HPDE6-E6E7 (cell line): Measurements from ENCODE around the gene SPHK1.

Experiments
- DNase-seq: peaks from one replicate; pipeline ENCODE4 v3.0.0; 2011; ENCODE audit warnings: missing footprints; ENCODE audit errors: extremely low spot score

SPHK1 gene

DNA sequence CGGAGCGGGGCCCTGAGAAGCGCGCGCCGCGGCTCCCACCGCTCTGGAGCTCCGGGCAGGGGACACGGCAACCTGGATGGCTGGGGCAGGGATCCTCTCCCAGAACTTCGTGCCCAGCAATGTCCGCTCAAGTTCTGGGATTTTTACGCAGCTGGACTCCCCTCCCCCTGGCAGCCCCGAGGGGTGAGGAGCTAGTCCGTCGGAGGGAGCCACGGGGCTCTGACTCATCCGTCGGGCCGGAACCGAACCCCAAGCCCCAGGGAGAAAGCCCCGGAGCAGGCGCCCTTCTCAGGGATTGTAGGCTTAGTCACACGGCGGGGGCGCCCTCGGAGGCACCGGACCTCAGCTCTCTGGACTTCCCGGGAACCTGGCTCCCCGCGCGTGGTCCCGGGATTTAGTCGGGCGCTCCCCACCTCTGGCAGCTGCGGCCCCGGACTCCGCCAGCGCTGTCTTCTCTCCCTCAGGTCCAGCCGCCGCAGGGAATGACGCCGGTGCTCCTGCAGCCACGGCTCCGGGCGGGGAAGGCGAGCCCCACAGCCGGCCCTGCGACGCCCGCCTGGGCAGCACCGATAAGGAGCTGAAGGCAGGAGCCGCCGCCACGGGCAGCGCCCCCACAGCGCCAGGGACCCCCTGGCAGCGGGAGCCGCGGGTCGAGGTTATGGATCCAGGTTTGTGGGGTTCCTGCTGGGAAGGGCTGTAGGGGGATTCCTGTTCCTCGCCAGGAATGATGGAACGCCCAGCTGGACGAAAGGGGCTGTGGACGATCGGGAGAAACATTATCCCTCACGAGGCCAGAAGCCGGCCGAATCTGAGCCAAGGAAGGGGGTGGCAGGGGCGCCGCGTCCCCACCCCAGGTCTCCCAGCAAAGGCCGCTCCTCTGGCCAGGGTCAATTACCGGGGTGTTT lies 830 bp downstream of the SPHK1 start:
- no peak for DNase-seq

DNA sequence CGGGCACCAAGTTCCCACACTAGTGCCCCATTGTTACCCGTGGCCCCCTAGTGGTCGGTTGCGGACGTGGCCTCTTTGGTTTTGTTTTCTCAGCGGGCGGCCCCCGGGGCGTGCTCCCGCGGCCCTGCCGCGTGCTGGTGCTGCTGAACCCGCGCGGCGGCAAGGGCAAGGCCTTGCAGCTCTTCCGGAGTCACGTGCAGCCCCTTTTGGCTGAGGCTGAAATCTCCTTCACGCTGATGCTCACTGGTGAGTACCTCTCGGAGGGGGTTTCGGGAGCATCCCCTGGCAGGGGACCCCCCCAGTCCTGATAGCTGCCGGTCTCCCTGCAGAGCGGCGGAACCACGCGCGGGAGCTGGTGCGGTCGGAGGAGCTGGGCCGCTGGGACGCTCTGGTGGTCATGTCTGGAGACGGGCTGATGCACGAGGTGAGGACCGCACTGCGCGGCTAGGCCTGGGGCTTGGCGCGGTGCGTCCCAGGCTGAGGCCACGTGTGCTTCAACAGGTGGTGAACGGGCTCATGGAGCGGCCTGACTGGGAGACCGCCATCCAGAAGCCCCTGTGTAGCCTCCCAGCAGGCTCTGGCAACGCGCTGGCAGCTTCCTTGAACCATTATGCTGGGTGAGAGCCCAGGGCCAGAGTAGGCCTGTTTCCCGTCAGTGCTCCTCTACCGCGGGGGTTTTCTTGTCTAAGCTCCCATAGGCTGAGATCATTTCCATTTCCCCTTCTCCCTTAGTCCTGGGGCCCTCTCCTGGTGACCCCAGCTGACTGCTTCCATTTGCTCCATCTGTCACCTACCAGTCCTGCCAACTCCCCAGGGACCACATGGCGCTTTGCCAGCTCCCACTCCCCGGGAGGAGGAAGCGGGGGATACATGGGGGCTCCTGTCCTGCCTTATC lies 1.7 kb downstream of the SPHK1 start:
- DNase-seq: no peak

DNA sequence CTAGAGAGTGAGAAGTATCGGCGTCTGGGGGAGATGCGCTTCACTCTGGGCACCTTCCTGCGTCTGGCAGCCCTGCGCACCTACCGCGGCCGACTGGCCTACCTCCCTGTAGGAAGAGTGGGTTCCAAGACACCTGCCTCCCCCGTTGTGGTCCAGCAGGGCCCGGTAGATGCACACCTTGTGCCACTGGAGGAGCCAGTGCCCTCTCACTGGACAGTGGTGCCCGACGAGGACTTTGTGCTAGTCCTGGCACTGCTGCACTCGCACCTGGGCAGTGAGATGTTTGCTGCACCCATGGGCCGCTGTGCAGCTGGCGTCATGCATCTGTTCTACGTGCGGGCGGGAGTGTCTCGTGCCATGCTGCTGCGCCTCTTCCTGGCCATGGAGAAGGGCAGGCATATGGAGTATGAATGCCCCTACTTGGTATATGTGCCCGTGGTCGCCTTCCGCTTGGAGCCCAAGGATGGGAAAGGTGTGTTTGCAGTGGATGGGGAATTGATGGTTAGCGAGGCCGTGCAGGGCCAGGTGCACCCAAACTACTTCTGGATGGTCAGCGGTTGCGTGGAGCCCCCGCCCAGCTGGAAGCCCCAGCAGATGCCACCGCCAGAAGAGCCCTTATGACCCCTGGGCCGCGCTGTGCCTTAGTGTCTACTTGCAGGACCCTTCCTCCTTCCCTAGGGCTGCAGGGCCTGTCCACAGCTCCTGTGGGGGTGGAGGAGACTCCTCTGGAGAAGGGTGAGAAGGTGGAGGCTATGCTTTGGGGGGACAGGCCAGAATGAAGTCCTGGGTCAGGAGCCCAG lies 2.8 kb downstream of the SPHK1 start:
- DNase-seq: no peak

DNA sequence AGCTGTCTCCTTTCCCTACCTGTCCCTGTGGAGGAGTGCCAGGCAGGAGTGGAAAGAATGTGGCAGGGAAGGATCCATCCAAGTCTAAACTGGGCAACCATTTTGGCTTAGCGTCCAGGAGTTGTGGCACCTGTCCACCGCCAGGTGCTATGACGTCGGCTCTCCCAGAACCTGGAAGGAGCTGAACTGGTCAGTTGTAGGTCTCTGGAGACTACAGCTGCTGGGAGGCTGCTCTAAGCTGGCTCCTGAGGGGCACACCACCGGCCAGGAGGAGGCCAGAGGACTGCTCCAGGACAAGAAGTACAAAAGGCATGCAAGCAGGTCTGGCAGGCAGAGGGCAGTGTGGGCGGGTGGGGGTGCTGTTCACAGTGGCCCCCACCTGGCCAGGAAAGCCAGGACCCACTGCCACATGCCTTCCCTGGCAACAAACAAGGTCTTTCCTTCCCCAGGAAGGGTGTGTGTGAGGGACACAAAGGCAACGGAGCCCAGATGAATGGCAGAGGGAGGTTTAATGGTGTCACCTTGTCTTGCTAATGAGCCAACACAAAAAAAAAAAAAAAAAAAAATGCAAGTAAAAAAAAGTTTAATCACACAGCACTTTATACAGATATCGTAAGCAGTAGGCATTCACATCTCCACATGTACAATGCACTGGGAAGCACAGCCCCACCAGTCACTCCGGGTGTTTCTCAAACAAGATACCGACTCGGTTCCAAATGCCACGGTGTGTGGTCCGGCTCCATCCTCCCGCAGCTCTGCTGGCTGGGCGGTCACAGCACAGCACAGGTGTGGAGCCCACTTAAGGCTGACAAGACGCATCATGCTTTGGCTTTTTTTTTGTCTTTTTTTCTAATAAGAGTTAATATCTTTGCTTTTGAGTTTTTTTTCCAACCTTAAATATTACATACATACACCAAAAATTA lies 4.8 kb downstream of the SPHK1 start:
- DNase-seq: no peak

DNA sequence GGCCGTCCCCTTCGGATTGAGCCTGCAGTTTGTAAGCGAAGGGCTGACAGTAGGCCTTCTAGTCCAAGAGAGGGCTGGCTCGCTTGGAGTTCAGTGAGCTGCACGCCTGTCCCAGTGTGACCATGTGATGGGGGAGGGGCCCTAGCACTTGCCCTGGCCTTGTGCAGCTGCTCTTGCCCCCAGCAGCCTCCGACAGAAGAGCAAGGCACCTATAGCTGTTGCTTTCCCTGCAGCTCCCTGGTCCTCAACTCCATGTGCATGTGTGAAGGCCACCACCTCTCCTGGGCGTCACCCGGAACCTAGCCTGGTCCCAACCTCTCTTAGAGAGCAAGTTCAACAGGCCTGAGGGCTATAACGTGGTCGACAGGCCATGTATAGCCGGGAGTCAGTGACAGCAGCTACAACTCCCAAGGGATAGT lies 5.6 kb downstream of the SPHK1 start:
- DNase-seq: no peak

DNA sequence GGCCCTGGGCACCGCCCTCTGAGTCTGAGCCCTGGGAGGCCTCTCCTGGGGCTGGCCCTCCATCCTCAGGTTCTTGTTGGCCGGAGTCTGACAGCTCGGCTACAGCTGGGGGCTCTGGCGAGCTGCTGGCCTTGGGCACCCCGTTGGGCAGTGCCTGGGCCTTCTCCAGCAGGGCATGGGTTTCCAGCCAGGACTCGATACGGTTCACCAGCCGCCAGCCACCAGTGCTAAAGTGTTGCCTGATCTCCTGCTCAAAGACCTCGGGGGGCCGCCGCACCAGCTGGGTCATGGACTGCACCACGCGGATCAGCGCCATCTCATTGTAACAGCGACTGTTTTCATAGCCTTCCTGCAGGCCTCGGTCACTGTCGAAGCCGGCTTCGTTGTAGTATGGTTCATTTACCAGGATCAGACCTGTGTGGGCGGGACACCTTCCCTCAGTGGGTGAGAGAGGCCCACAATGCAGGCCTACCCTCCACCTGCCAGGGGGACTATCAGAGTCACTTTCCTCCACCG lies 6.8 kb downstream of the SPHK1 start:
- no peak for DNase-seq

DNA sequence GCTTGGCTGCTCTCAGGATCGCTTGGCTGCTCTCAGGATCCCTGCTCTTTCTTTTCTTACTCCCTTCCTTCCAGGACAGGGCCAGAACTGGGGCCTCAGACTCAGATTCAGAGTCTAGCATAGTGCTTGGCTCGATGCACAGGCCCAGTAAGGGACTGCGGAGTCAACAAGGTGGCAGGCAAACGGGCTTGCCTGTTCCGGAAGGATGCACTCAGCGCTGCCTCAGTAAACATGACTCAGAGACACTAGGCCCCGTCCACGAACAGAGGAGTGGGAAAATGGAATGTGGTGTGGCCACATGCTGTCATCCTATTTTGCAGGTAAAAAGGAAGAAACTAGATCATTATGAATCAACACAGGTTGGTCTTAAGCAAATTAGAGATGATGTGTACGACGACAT lies 9.8 kb downstream of the SPHK1 start:
- DNase-seq: peak; percentile 95

DNA sequence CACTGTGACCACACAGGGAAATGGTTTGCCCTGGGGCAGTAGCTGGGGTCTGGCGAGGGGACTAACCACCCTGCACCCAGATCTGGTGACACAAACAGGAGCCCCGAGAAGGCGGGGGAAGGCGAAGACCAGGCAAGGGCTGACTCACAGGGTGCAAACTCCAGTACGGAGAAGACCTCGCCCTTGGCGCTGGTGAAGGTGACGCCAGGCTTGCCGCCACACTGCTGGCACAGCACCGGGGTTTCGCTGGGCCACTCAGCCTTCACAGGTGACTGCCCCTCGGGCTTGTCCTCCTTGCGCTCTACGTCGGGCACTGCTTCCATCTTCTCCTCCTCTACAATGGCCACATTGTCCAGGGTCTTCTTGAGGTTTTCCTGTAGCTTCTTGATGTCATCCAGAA lies 11.6 kb downstream of the SPHK1 start:
- DNase-seq: no peak

DNA sequence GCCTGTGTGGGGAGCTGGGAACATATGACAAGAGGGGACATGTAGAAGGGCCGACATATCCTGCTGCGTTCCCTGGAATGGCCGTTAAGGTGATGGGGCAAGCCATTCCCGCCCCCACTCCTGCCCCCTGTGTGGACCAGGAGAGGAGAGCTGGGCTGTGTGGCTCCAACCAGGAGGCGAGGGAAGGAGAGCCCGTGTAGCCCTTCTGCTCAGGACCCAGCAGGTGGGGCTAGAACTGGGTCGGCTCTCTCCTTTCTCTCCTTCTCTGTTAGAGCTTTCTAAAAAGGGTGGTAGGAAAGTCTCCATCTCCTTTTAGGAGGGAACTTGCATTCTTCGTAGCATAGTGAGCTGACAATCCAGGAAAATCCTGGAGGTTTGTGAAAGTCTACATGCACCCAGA lies 12.8 kb downstream of the SPHK1 start:
- DNase-seq: no peak

DNA sequence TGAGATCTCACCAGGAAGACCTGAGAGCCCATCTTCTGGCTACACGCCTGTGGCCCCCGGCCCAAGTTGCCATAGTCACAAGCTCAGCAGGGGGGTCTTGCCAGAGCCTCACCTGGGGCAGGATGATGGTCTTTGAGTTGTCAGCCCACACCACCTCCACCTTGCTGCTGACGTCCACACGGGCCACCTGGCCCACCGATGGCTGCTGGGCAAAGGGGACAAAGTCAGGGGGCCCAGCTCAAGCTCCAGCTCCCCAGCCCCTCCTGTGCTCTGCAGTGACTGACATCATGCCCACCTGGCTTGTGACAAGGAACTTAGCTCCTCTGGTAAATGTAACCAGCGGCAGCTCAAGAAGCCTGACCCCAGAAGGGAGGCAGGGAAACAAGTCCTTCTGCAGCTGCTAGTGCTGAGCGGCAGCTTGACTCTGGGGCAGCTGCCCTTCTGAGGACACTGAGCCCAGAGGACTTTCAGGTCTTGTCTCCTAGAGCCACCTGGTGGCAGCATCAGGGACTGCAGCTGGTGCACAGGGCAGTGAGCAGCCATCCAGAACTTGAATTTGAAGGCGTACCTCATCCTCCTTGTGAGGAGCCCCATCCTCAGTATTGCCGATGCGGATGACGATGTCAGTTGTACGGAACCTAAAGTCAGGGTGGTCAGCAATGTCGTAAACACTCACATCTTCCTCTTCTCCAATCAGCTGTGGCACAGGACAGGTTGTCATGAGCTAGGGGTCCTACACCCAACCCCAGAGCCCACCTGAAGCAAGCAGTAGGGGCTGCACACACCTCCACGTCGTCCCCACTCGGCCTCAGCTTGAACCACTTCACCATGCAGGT lies 13.5 kb downstream of the SPHK1 start:
- DNase-seq: peak; percentile 75

DNA sequence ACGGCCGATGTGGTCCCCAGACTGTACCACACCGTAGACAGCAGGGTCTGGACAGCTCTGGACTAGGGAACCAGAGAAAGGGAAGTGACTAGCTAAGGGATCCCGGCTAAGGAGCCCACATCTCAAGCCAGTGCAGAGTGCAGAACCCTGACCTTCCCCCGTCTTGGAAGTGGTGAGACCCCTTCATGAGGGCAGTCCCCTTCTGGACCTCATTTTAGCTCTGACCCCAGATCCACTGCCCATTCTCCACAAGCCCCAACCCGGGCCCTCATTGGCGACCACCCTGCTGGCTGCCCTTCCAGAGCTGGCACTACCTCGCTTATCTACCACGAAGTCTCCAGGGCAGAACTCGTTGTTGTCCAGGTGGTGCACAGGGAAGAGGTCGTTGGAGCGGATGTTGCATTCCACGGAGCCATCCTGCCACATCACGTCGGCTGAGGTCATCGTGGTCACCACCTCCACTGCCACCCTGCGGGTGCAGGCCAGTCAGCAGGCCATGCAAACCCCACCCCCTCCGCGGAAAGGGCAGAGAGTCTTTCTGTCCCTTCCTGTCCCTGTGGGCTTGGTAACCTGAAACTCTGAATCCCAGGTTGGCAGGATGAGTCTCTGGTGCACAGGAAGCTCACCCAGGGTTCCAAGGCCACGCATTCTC lies 14.2 kb downstream of the SPHK1 start:
- no peak for DNase-seq

DNA sequence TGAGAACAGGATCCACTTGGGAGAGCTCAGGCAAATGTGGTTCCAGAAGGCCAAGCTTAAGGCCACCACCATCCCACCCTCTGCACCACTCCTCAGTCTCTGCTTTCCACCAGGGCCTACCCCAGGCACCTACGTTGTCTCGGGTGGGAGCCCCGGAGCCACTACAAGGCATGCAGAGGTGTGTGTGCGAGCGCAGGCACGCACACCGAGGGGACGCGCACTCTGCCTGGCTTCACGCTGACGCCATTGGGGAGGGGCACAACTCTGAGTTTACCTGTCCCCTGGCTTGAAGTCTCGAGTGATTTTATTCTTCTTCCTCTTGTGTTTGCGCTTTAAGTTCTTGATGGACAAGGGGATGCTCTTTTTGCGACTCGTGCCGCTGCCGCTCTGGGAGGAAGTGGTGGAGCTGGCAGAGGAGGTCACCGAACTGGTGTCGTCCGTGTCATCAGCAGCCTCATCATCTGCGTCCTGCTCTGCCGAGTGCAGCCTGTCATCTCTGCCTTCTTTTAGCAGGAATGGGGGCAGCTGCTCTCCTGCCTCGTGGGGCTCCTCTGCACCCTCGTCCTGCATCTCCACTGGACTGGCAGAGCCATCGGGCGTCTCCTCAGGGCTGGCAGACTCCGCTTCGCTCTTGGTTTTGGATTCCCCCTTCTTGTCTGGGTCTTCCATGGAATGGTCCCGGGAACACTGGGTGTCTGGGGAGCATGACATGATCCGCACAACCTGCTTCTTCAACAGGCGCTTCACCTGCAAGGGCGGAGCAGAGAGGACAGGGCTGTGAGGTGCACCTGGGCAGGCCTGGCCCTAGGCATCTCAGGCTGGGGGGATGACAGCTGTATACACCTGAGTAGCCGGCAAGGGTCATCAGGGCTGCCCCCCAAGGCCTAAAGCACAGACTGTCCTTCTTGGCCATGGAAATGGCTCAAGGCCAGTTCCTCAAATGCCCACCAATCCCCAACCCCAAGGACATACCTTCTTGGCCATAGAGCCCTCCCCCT lies 15.1 kb downstream of the SPHK1 start:
- no peak for DNase-seq

DNA sequence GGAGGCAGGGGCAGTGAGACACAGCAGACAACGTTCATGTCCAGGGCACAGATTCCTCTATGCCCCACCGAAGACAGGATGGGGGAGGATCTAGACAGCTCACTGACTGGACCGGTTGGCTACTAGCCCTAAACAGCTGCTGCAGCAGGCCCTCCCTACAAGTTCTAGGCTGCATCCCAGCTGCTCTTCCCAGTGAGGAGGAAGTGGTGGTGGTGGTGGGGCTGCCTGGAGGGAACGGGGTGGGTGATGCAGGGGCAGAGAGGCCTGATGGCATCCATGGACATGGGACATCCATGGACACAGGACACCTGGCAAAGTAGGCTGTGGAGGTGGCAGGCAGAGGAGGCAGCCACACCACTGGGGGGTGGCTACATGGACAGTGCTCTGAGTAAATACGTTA lies 18.3 kb downstream of the SPHK1 start:
- DNase-seq: no peak

DNA sequence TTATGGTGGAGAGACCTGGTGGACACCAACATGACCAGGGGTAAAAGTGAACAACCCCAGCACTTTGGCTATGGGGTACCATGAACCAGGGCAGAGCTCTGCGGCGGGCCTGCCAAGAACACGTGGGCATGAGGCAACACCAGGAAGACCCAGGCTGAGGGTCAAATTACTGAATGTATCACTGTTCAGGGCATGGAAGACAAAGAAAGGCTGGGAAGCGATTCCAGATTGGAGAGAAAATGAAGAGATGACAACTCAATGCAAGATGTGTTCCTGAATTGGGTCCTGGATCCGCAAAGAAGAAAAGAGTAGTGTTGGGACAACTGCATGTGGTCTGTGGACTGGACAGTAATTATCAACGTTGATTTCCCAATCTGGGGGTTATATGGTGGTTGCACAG lies 19.8 kb downstream of the SPHK1 start:
- no peak for DNase-seq

DNA sequence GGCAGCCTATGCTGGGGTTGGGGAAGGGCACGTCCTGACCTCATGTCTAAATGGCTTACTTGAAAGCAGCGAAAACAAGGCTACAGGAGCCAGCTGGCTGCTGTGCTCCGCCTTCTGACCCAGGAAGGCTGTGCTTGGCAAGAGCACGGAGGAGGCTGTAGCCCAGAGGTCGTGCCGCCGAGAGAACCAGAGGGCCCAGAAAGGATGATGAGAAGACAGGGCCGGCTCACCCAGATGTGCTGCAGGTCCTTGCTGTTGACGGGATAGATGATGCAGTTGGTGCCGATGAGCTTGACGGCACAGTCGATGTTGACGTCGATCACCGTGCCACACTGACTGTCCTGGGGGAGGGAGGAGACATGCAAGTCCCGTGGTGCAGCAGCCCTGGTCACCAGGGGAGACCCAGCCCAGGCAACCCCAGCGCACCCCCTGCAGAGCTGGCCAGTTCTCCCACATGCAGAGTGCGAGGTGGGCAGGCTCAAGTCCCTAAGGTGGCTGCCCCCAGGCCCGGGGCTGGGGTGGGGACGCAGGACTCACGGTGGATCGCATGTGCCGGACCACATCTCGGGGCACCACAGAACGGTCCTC lies 20.7 kb downstream of the SPHK1 start:
- no peak for DNase-seq

DNA sequence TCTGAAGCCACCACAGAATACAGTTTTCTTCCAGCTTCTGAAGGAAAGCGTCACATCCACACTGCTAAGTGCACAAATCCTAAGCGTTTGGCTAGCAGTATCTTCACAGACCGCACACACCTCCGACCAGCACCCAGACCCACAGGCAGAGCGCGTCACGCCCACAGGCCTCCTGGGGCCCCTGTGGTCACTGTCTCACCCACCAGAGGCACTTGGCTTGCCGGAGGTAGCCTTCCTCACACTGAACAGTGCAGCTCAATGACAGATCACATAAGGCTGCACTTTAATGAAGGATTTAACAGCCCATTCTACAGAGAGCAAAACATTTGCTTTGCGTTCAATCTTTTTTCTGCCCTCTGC lies 21.2 kb downstream of the SPHK1 start:
- DNase-seq: no peak

DNA sequence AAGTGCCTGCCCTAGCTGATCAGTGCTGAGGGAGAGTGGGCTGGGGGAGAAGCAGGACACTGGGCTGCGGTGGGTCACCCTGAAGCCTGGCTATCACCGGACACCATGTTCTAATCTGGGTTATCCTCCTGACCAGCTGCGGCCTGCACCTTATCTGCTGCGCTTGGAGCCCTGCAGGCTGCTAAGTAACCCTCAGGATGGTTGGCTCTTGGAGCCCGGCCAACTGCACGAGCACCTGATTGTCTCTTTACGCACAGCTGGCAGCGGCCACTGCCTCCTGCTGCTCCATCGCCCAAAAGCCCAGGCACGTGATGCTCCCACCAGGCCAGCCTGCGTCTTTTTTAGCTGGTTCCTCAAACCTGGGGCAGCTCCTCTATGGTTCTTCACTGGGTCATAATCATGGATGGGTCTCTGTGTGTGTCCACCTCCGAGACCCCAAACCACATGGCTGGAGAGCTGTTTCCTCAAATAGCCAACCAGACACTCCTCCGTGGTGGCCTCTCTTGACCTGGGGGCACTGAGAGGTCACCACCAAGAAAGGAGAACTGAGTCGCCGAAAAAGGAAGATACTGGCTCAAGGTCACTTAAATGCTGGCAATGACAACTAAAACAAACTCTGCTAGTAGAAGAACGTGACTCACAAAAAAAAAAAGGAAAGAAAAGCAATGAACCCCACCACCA lies 21.7 kb downstream of the SPHK1 start:
- DNase-seq: no peak
